NCI-H2227 treated with DMSO at 0.1 percent for 48 hours (cell line): ENCODE measurements around the gene TMEM114.
A peak's percentile ranks its signal among the peaks of the same experiment; 100 is the strongest.

ENCODE experiments used
- DNase-seq: peaks from one replicate; lab custom pipeline; 2025; lab: John Stamatoyannopoulos, UW

Gene TMEM114

DNA sequence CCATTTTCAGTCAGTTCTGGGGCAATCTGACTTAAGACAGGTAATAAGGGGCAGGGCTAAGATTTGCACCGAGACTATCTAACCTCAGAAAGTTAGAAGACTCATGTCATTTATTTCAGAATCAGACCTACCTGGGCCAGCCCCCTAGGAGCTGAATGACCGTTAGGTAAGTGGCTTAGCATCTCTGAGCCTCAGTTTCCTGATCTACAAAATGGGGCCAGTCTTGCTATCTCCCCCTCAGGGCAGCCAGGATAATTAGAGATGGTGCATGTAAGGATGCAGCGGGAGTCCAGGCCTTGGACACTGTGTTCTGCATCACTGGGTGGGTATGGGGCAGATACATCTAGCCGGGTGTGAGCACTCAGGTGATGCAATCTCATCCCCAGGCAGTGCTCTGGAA is 20.8 kb upstream of the TMEM114 start:
- DNase-seq, result no peak

DNA sequence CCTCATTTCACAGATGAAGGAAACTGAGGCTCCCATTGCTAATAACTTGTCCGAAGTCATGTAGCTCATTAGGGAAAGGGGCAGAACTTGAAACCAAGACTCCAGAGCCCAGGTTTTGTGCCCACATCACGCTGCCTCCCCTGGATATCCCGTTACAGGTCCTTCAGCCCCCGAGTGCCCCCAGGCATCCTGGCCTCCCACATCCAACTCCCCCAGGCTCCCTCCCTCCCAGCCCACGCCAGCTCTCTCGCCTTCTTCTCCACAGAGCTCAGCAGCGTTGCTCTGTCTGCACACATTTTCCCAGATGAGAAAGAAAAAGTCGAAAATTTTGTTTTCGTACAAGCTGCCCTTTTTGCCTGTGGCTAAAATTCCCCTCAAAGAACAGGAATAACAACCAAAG is 16.9 kb upstream of the TMEM114 start:
- DNase-seq, result no peak

DNA sequence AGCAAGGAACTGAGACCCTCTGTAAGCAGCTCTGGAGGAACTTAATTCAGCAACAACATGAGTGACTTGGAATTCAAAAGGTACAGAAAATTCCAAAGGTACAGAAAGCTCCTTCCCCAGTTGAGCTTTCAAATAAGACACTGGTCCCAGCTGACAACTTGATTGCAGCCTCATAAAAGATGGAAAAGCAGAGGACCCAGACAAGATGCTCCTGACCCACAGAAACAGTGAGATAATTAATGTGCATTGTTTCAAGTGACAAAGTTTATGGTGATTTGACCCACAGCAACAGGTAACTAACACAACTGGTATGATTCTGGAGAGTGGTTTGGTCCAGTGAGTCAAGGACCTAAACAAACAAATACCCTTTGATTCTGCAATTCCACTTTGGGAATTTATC is 15.2 kb upstream of the TMEM114 start:
- no peak for DNase-seq

DNA sequence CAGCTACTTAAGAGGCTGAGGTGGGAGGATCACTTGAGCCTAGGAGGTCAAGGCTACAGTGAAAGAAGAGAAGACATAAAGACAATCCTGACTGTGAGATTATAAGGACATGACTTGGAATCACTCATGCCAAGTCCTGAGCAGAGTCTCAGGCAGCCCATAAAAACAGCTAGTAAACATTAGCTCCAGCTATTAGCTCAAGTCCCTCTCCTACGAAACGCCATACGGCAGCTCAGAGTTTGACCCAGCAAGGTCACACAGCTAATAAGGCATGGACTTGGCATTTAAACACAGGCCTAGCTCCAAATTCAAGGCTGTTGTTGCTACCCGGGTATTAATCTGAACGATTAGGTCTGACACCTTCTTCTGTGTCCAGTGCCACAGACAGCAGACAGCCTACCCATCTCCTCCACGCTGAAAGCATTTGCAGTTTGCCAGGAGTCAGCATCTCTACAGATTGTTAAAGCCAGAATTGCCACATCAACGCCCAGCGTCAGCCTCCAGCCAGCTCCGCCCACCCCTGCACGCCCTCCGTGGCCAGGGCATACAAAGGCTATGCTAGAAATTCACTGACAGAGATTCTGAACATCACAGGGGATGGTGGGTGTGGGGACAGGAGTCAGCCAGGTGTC is 9.9 kb upstream of the TMEM114 start:
- DNase-seq, result no peak

DNA sequence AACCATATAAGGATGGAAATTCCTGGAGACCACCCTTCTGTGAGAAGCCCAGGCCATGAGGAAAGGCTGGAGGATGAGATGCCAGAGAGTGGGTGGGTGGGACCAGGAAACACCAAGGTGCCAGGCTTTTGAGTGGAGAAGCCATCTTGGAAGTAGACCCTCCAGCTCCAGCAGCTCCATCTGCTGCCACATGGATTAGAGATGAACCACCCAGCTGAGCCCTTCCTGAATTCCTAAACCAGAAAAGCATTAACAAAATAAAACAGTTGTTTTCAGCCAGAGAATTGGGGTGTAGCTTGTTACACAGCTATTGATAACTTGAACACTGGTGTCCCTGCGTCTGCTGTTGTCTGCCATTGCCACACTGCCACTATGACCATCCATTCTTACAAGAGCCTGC is 6.3 kb upstream of the TMEM114 start:
- DNase-seq, result no peak

DNA sequence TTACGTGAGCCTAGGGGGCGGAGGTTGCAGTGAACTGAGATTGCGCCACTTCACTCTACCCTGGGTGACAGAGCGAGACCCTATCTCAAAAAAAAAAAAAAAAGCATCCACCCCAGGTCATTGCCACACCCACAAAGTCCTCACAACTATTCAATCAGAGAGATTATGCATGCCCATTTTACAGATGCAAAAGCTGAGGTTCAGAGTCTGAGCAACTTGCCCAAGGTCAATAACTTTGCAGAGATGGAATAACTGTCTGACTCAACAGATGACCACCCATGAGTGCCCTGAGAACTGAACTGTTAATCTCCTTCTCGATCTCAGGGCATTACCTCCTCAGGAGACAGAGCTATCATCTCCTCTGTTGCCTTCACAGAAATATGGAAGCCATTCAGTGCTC is 5.5 kb upstream of the TMEM114 start:
- DNase-seq, result no peak

DNA sequence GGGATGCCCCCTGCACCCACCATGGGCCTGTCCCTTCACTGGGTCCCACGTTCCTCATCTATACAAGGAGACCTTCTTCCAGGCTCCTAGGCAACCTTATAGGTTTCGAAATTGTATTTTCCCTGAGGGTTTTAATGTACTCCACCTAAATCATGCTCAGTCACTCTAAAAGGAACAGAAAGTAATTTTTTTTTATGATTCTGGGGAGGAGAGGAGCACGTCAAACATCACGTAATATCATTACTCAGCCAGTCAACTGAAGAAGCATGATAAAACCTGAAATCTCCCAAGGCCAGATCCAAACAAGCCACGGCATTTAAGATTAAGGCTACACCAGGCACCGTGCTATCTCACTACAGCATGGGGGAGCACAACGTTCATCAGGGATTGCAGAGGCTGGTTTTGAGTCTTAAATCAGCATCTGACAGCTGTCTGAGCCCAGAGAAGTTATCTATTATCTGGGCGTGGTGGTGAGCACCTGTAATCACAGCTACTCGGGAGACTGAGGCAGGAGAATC is 3.9 kb upstream of the TMEM114 start:
- no peak for DNase-seq

DNA sequence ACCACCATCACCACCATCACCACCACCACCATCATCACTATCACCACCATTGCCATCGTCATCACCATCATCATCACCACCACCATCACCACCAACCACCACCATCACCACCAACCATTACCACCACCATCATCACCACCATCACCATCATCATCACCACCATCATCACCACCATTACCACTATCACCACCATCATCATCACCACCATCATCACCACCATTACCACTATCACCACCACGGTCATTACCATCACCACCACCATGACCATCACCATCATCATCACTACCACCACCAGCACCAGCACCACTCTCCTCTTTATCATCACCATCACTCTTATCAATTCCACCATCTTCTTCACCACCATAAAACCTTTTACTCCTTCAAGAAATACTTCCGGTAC is 1.1 kb upstream of the TMEM114 start:
- no peak for DNase-seq

DNA sequence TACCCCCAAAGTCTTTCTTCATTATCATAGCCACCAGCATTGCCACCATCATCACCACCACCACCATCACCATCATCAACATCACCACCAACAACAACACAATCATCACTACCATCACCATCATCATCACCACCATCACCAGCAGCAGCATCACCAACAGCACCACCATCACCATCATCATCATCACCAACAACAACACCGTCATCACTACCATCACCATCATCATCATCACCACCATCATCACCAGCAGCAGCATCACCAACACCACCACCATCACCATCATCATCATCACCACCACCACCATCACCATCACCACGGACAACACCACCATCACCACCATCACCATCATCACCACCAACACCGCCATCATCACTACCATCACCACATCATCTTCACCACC is 500 bp upstream of the TMEM114 start:
- no peak for DNase-seq

DNA sequence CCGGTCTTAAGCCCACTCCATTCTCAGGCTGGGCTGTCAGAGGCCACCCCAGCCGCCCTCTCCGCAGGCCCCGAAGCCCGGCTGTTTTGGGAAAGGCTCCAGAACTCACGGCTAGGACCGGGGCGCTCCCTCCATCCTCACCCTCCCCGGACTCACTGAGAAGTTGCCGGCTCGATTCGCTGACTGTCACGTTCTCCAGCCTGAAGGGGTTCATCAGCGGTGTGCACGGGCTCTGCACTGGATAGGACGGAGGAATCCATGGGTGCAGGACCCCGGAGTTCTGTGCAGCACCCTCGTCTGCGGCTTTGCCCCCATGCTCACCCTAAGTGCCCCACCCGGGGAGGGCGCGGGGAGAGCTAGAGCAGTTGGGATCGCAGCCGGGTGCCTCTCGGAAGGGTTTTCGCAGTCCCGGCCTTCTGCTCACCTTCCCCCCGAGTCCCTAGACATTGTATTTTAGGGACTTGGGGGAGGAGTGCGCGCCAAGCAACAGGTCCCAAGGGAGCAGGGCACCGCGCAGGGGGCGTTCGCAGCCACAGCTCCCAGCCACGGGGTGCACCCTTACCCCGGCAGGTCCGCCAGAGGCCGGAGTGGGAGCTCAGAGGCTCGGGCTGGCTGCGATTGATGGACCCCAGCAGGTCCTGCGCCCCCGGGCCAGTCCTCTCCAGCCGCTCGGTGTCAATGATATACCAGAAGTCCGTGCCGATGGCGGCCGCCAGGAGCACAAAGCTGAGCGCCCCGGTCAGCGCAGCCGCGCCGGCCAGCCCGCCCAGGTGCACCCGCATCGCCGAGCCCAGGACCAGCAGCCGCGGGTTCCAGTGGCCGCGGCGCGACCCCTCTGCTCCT is 1.0 kb downstream of the TMEM114 start:
- DNase-seq, result no peak

DNA sequence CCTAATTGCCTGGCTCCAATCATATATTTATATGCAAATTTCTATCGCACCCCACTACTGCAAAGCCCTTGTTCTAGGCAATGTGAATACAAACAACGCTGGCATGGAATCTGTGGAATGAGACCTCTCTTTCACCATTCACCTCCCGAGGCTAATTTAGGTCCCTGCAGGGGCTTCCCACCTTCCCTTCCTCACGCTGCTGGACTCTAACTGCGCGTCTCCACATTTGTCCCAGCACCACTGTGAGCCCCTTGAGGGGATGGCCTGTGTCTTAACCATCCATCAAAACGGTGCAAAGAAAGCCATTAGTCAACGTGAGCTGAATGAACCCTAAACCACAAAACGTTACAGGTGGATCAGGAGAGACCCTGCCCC is 1.6 kb downstream of the TMEM114 start:
- no peak for DNase-seq

DNA sequence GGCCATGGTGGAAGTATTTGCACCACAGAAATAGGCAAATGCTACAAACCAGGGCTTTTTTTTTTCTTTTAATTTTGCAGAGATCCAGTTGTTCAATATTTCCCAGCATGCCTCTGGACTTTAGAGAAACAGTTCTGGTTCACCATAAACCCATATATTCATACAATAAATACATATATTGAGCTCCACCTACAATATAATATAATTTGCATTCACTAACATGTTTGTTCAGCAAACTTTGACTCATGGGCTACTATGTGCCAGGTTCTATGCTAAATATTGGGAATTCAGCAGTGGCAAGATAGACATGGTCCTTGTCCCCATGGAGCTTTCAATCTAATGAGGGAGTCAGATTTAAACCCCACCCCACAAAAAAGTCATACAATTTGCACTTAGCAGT is 3.2 kb downstream of the TMEM114 start:
- no peak for DNase-seq

DNA sequence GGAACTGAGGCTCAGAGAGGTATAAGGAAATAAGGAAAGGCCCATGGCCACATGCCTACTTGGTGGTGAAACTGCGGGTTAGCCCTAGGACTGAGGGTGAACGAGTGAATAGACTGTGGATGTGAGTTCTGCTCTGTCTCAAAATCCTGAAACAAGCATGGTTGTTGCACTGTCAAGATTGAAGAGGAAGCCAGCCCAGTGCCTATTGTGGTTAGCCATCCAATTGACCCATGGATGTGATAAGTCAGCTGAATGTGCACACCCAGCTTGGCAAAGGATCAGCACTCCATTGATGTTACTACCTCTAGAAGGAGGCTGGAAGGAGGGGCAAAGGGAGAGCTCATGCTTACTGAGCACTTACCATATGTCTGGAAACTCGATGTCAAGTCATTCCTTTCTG is 4.5 kb downstream of the TMEM114 start:
- no peak for DNase-seq

DNA sequence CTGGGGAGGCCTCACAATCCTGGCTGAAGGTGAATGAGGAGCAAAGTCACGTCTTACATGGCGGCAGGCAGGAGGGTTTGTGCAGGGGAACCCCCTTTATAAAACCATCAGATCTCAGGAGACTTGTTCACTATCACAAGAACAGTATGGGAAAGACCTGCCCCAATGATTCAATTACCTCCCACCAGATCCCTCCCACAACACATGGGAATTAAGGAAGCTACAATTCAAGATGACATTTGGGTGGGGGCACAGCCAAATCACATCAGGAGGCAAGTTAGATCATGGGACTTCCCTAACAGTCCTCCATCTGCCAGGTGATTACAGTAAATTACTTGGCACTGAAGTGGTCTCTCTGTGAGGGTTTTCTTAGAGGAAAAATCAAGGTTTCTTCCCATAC is 5.3 kb downstream of the TMEM114 start:
- peak; percentile 70 for DNase-seq

DNA sequence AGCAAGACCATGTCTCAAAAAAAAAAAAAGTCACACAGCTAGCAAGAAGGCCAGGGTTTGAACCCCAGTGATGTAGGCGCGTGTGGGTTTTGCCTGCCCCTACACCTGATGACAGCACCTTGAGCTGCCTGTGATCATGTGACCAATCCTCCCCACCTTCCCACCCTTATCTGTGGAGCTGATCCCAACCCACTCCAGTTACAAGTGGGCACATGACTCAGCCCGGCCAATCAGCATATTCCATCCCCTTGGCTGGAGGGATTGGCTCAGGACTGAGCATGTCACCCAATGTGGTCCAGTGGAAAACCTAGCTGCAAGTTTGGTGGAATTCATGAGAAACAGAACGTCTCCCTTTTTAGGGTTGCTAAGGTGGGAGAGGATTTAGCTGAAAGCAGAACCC is 6.6 kb downstream of the TMEM114 start:
- DNase-seq, result no peak

DNA sequence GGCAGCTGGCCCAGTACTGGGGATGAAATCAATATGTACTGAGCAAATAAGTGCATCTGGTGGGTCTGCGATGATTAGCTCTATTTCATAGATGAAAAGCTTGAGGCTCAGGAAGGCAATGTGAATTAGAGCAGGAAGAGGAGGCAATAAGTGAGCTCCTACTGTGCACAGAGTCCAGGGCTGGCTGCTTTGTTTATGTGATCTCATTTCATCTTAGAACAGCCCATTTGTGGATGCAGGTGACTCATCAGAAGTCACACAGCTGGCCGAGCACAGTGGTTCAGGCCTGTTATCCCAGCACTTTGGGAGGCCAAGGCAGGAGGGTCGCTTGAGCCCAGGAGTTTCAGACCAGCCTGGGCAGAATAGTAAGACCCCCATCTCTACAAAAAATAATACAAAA is 7.1 kb downstream of the TMEM114 start:
- no peak for DNase-seq

DNA sequence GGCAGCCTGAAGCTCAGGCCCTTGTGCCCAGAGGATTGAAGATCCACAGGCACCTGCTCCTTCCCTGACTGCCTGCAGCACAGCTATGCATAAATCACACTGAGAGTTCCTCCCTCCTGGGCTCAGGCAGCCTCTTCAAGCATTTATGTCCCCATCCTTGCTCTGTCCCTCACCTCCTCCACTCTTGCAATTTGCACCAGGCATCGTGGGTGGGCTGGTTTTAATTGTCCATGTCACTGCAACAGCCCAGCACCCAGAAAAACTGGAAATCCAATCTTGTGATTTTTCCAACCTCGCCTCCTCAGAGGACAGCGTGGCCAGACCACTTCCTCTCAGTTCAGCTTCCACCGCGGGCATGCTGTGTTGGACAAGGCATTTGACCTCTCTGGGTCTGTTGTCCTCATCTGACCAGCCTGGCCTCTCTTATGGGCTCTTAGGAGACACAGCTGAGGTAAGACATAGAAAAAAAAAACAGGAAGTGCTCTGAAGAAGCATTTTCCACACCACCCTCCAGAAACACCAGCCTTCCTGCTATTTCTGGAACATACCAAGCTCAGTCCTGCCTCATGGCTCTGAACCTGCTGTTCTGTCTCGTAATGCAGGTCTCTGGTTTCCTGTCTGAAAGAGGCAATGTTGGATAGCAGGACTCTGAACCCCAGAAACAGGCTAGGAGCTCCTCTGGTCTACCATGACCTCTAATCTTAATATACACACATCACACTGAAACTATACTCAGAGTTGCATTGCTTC is 8.3 kb downstream of the TMEM114 start:
- no peak for DNase-seq

DNA sequence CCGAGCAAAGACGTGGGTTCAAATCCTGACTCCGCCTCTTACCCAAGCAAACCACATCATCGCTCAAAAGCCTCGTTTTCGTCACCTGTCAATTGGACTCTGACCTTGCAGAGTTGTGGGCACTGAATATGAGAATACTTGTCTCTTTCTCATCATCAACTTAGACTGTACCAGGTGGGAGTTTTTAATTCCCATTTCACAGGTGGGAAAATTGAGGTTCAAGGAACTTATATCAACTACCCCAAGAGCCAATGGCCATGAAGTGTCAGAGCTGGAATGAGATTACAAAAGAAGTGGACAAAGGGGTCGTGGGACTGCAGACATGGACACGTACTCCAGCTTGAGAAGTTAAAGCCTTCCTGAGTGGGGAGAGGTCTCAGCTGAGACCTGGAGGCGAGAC is 10.8 kb downstream of the TMEM114 start:
- DNase-seq, result no peak

DNA sequence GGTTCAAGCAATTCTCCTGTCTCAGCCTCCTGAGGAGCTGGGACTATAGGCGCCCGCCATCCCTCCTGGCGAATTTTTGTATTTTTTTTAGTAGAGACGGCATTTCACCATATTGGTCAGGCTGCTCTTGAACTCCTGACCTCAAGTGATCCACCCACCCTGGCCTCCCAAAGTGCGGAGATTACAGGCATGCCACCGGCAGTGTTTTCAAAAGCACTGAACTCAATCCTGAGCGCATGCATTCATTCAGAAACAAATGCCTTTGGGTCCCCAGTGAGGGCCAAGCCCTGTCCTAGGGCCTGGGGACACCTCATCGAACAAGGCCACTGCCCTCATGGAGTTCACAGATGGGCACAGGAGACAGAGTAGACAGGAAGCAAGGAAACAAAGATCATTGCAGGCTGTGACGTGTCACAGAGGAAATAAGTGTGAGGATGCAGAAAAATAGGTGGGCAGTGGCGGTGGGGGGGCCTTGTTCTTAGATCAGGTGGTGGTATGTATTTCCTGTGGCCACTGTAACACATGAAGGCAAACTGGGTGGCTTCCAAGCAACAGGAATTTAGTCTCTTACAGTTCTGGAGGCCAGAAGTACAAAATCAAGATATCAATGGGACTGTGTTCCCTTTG is 12.5 kb downstream of the TMEM114 start:
- no peak for DNase-seq

DNA sequence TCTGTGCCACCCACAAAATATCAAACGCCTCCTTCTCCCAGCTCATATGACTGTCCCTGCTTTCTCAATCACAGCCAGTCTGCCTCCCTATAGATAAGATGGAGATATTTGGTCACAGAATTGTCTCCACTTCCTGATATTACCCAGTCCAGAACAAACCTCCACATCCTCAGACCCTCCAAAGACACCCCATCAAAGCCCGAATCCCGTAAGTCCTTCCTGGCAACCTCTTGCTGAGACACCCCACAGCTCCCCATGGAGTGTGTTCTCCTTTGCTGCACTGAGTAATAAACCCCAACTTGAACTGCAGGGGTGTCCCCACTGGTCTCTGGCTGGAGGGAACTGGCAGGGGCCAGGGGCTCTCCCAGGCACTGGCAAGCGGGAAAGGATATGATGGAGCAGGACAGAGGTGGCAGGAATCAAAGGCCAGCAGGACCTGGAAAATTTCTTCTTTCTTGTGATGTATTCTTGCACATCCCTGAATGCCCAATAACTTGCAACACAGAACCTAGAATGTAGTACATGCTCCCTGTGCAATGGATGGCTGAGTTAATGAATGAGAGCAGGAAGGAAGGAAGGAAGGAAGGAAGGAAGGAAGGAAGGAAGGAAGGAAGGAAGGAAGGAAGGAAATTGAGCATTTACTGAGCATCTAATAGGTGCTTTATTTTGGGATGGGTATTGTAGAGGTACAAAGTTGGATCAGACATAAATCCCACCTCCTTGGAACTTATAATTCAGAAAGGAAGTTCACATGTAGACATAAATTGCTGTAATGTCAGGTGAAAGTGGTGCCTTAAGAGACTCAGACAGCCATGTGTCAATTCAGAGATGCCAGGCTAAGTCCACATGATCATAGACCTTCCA is 13.9 kb downstream of the TMEM114 start:
- DNase-seq, result no peak

DNA sequence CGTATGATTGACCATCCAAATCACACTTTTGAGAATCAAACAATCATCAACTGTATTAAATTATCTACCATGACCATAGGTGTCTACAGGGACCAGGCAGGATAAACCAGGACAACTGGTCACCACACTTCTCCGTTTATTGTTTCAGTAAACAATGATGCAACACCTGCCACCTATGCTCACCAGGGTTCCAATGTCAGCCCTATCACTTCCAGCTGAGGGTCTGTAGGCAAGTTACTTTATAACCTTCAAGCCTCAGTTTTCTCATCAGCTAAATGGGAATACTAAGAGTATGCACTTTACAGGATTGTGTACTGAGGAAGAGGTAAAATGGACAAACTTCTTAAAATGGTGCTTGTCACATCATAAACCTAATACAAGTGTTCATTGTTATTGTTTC is 14.9 kb downstream of the TMEM114 start:
- no peak for DNase-seq
